ENCODE measurements around the gene SP8. TPM values are rescaled to one million over a fixed set of nuclear protein-coding genes. Genes with fewer than 3 reads are reported as not detected.

SP8 gene
- total RNA-seq, 1 donor from 2014 or later = 33.7 TPM

GRCh38 chr7:20747001-20747400 is 39.7 kb downstream of the SP8 start:
- Mint-ChIP-seq H3K27ac (ENCODE audit: unreplicated experiment) (no peak overlapping the region), H3K9me3 (no peaks in the 10 kb centered on the region), H3K4me3 (no peak overlapping the region), H3K4me1 (peaks cover 4% of the 10 kb centered on the region), H3K27me3 (ENCODE audit: low read depth) (no peaks in the 10 kb centered on the region), H3K36me3 (ENCODE audit: low read depth) (no peaks in the 10 kb centered on the region)
- TF ChIP-seq, protein P1, sequence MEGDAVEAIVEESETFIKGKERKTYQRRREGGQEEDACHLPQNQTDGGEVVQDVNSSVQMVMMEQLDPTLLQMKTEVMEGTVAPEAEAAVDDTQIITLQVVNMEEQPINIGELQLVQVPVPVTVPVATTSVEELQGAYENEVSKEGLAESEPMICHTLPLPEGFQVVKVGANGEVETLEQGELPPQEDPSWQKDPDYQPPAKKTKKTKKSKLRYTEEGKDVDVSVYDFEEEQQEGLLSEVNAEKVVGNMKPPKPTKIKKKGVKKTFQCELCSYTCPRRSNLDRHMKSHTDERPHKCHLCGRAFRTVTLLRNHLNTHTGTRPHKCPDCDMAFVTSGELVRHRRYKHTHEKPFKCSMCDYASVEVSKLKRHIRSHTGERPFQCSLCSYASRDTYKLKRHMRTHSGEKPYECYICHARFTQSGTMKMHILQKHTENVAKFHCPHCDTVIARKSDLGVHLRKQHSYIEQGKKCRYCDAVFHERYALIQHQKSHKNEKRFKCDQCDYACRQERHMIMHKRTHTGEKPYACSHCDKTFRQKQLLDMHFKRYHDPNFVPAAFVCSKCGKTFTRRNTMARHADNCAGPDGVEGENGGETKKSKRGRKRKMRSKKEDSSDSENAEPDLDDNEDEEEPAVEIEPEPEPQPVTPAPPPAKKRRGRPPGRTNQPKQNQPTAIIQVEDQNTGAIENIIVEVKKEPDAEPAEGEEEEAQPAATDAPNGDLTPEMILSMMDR (conservative IDR thresholded peaks at IDR 0.05) = no peak
- no peak for DNase-seq (ENCODE audit: low read depth, low spot score)

DNA sequence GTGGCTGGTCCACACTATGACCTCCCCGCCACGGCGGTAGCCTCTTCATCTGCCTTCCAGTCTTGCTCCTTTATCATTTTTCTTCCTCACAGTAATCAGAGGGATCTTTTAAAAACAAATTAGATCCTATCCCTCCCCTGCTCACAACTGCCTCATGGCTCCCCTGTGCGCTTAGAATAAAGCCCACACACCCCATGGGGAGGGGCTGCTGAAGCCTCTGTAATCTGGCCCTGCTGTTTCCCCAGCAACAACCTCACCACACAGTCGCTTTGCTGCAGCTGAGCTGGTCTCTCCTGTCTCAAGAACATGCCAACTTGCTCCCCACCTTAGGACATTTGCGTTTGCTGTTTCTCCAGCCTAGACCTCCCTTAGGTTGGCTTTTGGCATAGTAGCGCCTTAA is 41.0 kb downstream of the SP8 start:
- Mint-ChIP-seq H3K27me3 (ENCODE audit: low read depth) (no peaks in the 10 kb centered on the region), H3K36me3 (ENCODE audit: low read depth) (no peaks in the 10 kb centered on the region), H3K9me3 (no peaks in the 10 kb centered on the region), H3K27ac (ENCODE audit: unreplicated experiment) (no peak overlapping the region), H3K4me3 (no peak overlapping the region), H3K4me1 (peaks cover 4% of the 10 kb centered on the region)
- DNase-seq (ENCODE audit: low read depth, low spot score) = no peak
- TF ChIP-seq, protein P1 (conservative IDR thresholded peaks at IDR 0.05) = no peak

- no peak for DNase-seq (ENCODE audit: low read depth, low spot score)
- peaks cover 4% of the 10 kb centered on the region for H3K4me1 Mint-ChIP-seq
- H3K27ac Mint-ChIP-seq (ENCODE audit: unreplicated experiment) = no peak overlapping the region
- H3K4me3 Mint-ChIP-seq = no peak overlapping the region
- TF ChIP-seq, protein P1 (conservative IDR thresholded peaks at IDR 0.05) = no peak
- no peaks in the 10 kb centered on the region for H3K36me3 Mint-ChIP-seq (ENCODE audit: low read depth)
- H3K9me3 Mint-ChIP-seq = no peaks in the 10 kb centered on the region
- H3K27me3 Mint-ChIP-seq (ENCODE audit: low read depth) = no peaks in the 10 kb centered on the region
Measured at GRCh38 chr7:20744954-20745446, 41.7 kb downstream of the SP8 start.

- H3K9me3 Mint-ChIP-seq = no peaks in the 10 kb centered on the region
Measured at GRCh38 chr7:20742913-20743312, 43.8 kb downstream of the SP8 start.

GRCh38 chr7:20741801-20742200 is 44.9 kb downstream of the SP8 start:
- Mint-ChIP-seq H3K4me1 (peaks cover 4% of the 10 kb centered on the region), H3K4me3 (no peak overlapping the region), H3K27ac (ENCODE audit: unreplicated experiment) (no peak overlapping the region), H3K9me3 (no peaks in the 10 kb centered on the region), H3K36me3 (ENCODE audit: low read depth) (no peaks in the 10 kb centered on the region), H3K27me3 (ENCODE audit: low read depth) (no peaks in the 10 kb centered on the region)
- TF ChIP-seq, protein P1 (conservative IDR thresholded peaks at IDR 0.05) = no peak
- no peak for DNase-seq (ENCODE audit: low read depth, low spot score)

More at GRCh38 chr7:20742913-20743312, 43.8 kb downstream of the SP8 start:
- no peak overlapping the region for H3K27ac Mint-ChIP-seq (ENCODE audit: unreplicated experiment)
- peaks cover 4% of the 10 kb centered on the region for H3K4me1 Mint-ChIP-seq
- no peaks in the 10 kb centered on the region for H3K27me3 Mint-ChIP-seq (ENCODE audit: low read depth)
- H3K4me3 Mint-ChIP-seq = no peak overlapping the region
- TF ChIP-seq, protein P1 (conservative IDR thresholded peaks at IDR 0.05) = no peak
- no peaks in the 10 kb centered on the region for H3K36me3 Mint-ChIP-seq (ENCODE audit: low read depth)
- no peak for DNase-seq (ENCODE audit: low read depth, low spot score)
